NCI-H748 (cell line): ENCODE results near the gene AMACR.
A peak's percentile ranks its signal among the peaks of the same experiment; 100 is the strongest.
"Not testable (repeated sequence)": the region's sequence is repeated elsewhere in the genome, so short reads cannot be mapped to it uniquely, and the experiment has no call there.

ENCODE experiments used
- DNase-seq: peaks from one replicate; lab custom pipeline; 2025; ENCODE audit not compliant: unreplicated experiment; lab: John Stamatoyannopoulos, UW

AMACR gene

GRCh38 chr5:33973271-33973670 lies 34.6 kb downstream of the AMACR start:
- DNase-seq: no peak

DNA sequence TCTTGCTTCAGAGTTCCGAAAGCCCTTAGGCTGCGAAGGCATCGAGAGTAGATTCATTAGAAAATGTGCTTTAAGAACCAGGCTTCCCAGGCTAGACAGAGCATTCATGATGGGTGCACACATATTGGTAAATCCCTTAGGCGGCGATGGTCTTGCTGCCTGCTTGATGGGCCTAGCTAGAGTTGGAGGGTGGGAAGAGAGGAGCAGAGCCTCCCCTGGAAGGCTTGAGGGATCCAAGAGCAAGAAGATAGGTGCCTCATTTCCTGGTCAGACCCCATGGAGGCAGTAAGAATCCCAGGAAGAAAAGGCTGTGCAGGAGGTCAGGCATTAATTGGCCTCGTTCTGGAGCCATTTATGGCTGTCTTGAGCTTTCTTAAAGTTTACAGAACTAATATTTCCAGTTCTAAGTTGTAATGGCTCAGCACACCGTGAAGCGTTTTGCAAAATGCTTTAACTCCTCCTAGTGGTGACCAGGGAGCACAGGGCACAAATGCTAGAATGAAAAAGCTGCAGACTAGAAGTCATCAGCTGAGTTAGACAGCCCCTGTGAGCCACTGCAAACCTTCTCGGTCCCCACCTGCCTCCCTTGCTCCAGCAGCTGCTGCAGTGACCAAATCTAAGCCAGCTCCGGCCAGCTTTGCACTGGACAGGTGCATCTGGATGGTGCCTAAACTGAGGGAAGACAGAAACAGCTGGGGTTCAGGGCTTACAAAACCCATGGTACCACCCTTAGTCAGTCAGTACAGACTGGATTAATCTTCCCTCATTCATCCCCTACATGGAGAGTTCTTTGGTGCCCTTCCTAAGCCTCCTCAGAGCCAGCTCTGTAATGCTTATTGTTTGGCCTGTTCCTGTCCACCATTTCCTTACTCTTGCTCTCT lies 38.0 kb downstream of the AMACR start:
- DNase-seq: peak; percentile 72

- DNase-seq: no peak
Observed at GRCh38 chr5:33968211-33969005, 39.4 kb downstream of the AMACR start.

GRCh38 chr5:33966805-33967204 lies 41.0 kb downstream of the AMACR start:
- DNase-seq: no peak

DNA sequence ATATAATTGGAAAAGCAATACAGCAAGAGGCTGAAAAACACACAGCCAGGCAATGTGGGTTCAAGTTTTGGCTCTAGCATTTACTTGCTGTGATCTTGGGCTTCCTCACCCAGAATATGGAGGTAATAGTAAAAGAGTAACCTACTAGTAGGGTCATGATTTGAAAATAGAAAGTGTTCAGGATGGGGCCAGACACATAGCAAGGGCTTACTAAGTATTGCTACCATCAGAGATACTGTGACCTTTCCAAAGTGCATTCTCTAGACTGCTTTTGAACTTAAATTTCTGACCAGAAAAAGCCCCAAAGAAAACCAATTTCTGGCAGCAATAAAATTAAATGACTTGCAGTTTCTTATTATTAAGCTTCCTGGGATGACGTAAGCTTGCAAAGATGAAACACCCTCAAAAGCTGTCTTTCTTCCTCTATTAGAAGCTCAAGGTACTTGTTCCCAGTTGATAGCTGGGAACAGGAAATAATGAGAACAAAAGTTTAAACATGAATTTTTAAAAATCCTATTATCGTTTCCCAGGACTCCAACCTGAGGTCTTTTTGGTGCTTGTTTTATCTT lies 43.6 kb downstream of the AMACR start:
- no peak for DNase-seq

DNA sequence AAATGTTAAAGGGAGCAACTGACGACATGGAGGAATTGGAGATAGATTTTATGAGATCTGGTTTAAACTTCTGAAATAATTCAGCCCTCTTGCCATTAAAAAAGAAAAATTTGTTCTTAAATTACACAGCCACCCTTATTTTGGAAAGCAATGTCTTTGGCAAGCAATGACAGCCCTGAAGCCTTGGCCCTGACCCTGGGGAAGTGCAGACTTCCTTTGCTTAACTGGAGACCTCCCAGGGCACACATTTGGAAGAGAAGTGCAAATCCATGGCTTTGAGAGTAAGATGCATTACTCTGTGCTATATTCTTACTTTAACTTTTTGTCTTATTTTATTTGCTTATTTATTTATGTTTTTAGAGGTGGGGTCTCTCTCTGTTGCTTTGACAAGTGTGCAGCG lies 49.7 kb downstream of the AMACR start:
- no peak for DNase-seq

DNA sequence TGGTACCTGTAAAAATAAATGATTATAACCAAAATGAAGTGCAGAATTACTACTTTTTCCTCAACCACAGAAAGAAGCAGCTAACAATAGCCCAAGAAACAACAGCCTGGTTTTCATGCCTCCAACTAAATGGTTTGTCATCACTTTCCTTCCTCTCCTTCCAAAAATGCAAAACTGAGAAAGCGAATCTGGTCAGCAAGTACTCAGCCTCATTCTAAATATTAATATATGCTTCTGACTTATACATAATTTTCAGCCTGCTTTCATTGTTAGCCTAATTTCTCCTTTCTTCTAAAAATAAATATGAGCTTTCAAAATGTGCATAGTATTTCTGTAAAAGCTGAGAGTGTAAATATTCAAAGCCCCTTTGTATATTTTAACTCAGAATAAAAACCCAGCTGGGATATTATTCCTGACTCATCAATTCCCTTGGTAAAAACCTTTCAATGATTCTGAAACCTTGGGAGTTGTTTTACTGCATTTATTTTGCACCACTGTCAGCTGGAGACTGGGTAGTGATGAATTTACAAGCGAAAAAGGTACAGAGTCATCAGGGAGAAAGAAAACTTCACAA lies 50.2 kb downstream of the AMACR start:
- no peak for DNase-seq

DNA sequence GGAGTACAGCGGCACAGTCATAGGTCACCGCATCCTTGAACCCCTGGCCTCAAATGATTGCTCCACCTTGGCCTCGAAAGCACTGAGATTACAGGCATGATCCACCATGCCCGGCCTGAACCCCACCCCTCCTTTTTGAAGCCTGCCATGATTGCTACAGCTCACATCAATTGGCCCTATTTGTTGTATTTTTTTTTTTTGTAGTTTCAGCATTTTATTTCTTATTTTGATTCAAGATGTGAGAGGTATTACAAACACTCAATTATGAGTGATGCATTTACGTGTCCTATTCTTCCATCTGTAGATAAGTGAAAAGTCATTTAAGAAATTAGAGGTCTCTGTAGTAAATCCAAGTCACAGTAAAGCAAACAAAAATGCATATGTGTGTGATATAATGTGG lies 55.7 kb downstream of the AMACR start:
- not testable (repeated sequence) for DNase-seq

GRCh38 chr5:33944543-33945132 lies 63.2 kb downstream of the AMACR start:
- peak; percentile 79 for DNase-seq

DNA sequence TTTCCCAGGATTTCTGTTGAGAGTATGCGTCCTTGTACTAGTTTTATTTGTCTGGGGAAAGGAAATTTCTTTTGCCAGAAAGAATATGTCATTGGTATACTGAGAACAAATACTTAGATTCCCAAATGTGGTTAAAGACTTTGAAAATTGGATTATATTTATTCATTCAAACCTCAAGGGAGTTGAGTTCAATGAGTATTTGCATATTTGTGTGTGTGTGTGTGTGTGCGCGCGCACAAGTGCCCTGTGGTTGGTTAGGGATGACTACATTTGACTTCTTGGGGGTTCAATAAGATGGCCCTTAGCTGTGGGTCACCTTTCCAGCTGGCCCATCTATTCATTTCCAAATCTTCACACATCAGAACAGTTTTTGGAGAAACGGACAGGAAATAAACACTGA lies 66.8 kb downstream of the AMACR start:
- no peak for DNase-seq

- DNase-seq: peak; percentile 43
Observed at GRCh38 chr5:33939556-33940262, 68.1 kb downstream of the AMACR start.

DNA sequence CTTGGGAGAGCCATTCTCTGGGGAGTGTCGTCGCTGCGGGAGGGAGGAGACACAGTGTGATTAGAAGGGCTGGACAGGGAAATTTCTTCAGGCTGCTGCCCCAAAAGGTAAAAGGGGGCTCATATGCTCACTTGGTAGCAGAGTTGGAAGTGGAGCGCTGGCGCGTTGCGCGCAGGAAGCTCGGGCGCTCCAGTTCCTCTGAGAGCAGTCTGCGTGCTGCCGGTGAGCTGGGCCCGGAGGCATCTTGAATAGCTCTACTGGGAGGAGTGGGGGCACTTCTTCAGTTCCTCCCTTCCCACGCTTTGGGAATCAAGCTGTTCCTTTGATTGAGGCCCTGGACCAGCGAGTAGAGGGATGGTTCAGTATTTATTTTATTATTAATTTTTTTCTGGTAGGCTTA lies 69.0 kb downstream of the AMACR start:
- no peak for DNase-seq

DNA sequence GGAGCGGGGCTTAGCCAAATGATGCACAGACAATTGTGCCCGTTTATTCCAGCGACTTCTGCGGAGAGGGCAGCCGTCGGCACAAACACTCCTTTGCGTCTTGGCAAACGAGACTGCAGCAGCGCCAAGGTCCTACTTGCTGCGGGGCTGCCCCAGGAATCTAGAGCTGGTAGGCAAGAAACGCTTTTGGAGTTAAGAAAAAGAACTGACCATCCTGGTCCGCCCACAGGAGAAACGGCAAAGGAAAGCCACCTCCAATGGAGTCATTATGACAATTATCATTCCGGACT lies 69.4 kb downstream of the AMACR start:
- DNase-seq: peak; percentile 26

DNA sequence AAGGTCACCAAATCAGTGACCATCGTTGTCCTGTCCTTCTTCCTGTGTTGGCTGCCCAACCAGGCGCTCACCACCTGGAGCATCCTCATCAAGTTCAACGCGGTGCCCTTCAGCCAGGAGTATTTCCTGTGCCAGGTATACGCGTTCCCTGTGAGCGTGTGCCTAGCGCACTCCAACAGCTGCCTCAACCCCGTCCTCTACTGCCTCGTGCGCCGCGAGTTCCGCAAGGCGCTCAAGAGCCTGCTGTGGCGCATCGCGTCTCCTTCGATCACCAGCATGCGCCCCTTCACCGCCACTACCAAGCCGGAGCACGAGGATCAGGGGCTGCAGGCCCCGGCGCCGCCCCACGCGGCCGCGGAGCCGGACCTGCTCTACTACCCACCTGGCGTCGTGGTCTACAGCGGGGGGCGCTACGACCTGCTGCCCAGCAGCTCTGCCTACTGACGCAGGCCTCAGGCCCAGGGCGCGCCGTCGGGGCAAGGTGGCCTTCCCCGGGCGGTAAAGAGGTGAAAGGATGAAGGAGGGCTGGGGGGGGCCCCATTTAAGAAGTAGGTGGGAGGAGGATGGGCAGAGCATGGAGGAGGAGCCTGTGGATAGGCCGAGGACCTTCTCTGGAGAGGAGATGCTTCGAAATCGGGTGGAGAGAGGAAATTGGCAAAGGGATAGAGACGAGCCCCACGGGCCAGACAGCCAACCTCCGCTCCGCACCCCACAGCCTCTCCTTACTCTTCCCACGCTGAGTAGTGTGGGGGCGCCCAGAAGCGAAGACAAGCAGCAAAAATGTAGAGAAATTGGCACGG lies 69.9 kb downstream of the AMACR start:
- no peak for DNase-seq

- DNase-seq: no peak
Observed at GRCh38 chr5:33937017-33937706, 70.7 kb downstream of the AMACR start.

DNA sequence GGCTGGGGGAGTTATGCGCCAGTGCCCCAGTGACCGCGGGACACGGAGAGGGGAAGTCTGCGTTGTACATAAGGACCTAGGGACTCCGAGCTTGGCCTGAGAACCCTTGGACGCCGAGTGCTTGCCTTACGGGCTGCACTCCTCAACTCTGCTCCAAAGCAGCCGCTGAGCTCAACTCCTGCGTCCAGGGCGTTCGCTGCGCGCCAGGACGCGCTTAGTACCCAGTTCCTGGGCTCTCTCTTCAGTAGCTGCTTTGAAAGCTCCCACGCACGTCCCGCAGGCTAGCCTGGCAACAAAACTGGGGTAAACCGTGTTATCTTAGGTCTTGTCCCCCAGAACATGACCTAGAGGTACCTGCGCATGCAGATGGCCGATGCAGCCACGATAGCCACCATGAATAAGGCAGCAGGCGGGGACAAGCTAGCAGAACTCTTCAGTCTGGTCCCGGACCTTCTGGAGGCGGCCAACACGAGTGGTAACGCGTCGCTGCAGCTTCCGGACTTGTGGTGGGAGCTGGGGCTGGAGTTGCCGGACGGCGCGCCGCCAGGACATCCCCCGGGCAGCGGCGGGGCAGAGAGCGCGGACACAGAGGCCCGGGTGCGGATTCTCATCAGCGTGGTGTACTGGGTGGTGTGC lies 71.4 kb downstream of the AMACR start, which contains the start of gene RXFP3:
Gene RXFP3 (plus strand): TSS at position 6 of the 636 bp plus-strand sequence. CDS start 355 bp downstream, at position 361.
- DNase-seq: peak; percentile 79
